Tibial nerve (tissue), 3 donors: Measurements from ENCODE around the gene ISY1.
"Not testable (repeated sequence)": the region's sequence is repeated elsewhere in the genome, so short reads cannot be mapped to it uniquely, and the experiment has no call there.

Experiments used
- CTCF ChIP-seq, 5 experiments: fragments of 200-600 bp in 3 of 5; fragments of 450-650 bp in 2 of 5; sonication (generic) in 3 of 5; IDR thresholded peaks; one replicate each; pipeline ENCODE4 v1.5.1; 2016 to 2019; ENCODE audit warnings: antibody characterized with exemption in 5 of 5, mild to moderate bottlenecking in 3 of 5, moderate library complexity in 2 of 5
- POLR2A ChIP-seq, 2 donors: fragments of 450-650 bp; IDR thresholded peaks; one replicate each; pipeline ENCODE4 v1.6.1; 2017; ENCODE audit warnings: antibody characterized with exemption in 2 of 2, mild to moderate bottlenecking in 2 of 2, moderate library complexity in 2 of 2

GRCh38 chr3:129111076-129111780 is 49.6 kb downstream of the ISY1 start:
- TF ChIP-seq CTCF, POLR2A (IDR thresholded peaks at IDR 0.05): not testable (repeated sequence)
